ENCODE data around the gene CRLF3. TPM values are rescaled to one million over a fixed set of nuclear protein-coding genes. Genes with fewer than 3 reads are reported as not detected.

Gene CRLF3, protein sequence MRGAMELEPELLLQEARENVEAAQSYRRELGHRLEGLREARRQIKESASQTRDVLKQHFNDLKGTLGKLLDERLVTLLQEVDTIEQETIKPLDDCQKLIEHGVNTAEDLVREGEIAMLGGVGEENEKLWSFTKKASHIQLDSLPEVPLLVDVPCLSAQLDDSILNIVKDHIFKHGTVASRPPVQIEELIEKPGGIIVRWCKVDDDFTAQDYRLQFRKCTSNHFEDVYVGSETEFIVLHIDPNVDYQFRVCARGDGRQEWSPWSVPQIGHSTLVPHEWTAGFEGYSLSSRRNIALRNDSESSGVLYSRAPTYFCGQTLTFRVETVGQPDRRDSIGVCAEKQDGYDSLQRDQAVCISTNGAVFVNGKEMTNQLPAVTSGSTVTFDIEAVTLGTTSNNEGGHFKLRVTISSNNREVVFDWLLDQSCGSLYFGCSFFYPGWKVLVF
- polyA plus RNA-seq (2013, experiment 1 of 2), result 11.6 TPM
- 11.9 TPM for polyA plus RNA-seq (2013, experiment 2 of 2)

GRCh38 chr17:30824356-30825145, at the start of gene CRLF3:
Gene CRLF3, minus strand, starts transcription at chr17:30824692. Its CDS starts 41 bp downstream, at chr17:30824651.
- no peak within 1 kb of the TSS for H4K91ac ChIP-seq (ENCODE audit: low read depth, low read length, poor library complexity)
- no CpG with 5 or more reads among the region's 75 CpGs for WGBS, 2 donors (ENCODE audit: extremely low coverage in 2 of 2, insufficient read length in 2 of 2, insufficient replicate concordance in 1 of 2)
- peak within 1 kb of the TSS; percentile 24 for H2AK5ac ChIP-seq (ENCODE audit: low read depth, low read length)
- peak; percentile 88 for DNase-seq (ENCODE audit: low spot score)
- no peak within 1 kb of the TSS for H2BK120ac ChIP-seq (ENCODE audit: low read depth, low read length)
- H3K4me3 ChIP-seq (ENCODE audit: low read length in 2 of 2), result peak within 1 kb of the TSS; percentile 87 to 96
- no peak within 1 kb of the TSS for H3K4ac ChIP-seq (ENCODE audit: low read length)
- peak within 1 kb of the TSS; percentile 94 for H2BK15ac ChIP-seq (ENCODE audit: low read length)
- H3K9me3 ChIP-seq (replicated peaks in 1 of 2; ENCODE audit: control insufficient read depth in 2 of 2, insufficient read depth in 1 of 2, low read depth in 1 of 2, low read length in 2 of 2), result no peaks in the 10 kb centered on the region
- H3K9ac ChIP-seq (ENCODE audit: low read depth, low read length, poor library complexity), result peak within 1 kb of the TSS; percentile 99
- H3K36me3 ChIP-seq (replicated peaks in 1 of 2; ENCODE audit: control insufficient read depth in 2 of 2, insufficient read depth in 2 of 2, low read length in 2 of 2), result peaks cover 0 to 1% of the 10 kb centered on the region in 2 donors
- peaks cover 2% of the 10 kb centered on the region for H3K79me1 ChIP-seq (ENCODE audit: low read depth, low read length)
- H2AFZ ChIP-seq (ENCODE audit: low read length), result peak within 1 kb of the TSS; percentile 99
- H3K23ac ChIP-seq (ENCODE audit: low read depth, low read length, poor library complexity), result peak within 1 kb of the TSS; percentile 100
- peak within 1 kb of the TSS; percentile 97 for H3K18ac ChIP-seq (ENCODE audit: low read length)
- peak within 1 kb of the TSS; percentile 60 for H3K4me2 ChIP-seq (ENCODE audit: insufficient read depth, low read length, poor library complexity, severe bottlenecking)
- peak within 1 kb of the TSS; percentile 96 for H3K27ac ChIP-seq (replicated peaks; ENCODE audit: low read length)
- H4K8ac ChIP-seq (ENCODE audit: low read depth, low read length), result peak within 1 kb of the TSS; percentile 65
- peaks cover 3 to 5% of the 10 kb centered on the region in 2 donors for H3K4me1 ChIP-seq (ENCODE audit: control insufficient read depth in 2 of 2, insufficient read depth in 1 of 2, low read depth in 1 of 2, low read length in 2 of 2)
- peak within 1 kb of the TSS; percentile 99 for H3K14ac ChIP-seq (ENCODE audit: low read length)
- H2BK5ac ChIP-seq (ENCODE audit: low read length), result peak within 1 kb of the TSS; percentile 82
- no peaks in the 10 kb centered on the region for H3K27me3 ChIP-seq (ENCODE audit: control insufficient read depth in 3 of 3, insufficient read depth in 3 of 3, low read depth in 1 of 3, low read length in 3 of 3)
- H2BK12ac ChIP-seq (ENCODE audit: low read length), result no peak within 1 kb of the TSS

GRCh38 chr17:30869005-30869404, 44.5 kb upstream of the CRLF3 start:
- H2AK5ac ChIP-seq (ENCODE audit: low read depth, low read length), result no peak overlapping the region
- H2BK12ac ChIP-seq (ENCODE audit: low read length), result no peak overlapping the region
- no peaks in the 10 kb centered on the region for H3K4me1 ChIP-seq (ENCODE audit: control insufficient read depth in 2 of 2, insufficient read depth in 1 of 2, low read depth in 1 of 2, low read length in 2 of 2)
- H3K27me3 ChIP-seq (ENCODE audit: control insufficient read depth in 3 of 3, insufficient read depth in 3 of 3, low read depth in 1 of 3, low read length in 3 of 3), result no peaks in the 10 kb centered on the region
- H3K4me2 ChIP-seq (ENCODE audit: insufficient read depth, low read length, poor library complexity, severe bottlenecking), result no peak overlapping the region
- no peak overlapping the region for H3K4ac ChIP-seq (ENCODE audit: low read length)
- no CpG with 5 or more reads among the region's 6 CpGs for WGBS, 2 donors (ENCODE audit: extremely low coverage in 2 of 2, insufficient read length in 2 of 2, insufficient replicate concordance in 1 of 2)
- H3K79me1 ChIP-seq (ENCODE audit: low read depth, low read length), result no peaks in the 10 kb centered on the region
- no peak overlapping the region for H2BK5ac ChIP-seq (ENCODE audit: low read length)
- no peak overlapping the region for H3K18ac ChIP-seq (ENCODE audit: low read length)
- peaks cover 18 to 95% of the 10 kb centered on the region in 2 donors for H3K36me3 ChIP-seq (replicated peaks in 1 of 2; ENCODE audit: control insufficient read depth in 2 of 2, insufficient read depth in 2 of 2, low read length in 2 of 2)
- no peak overlapping the region for H3K14ac ChIP-seq (ENCODE audit: low read length)
- no peak overlapping the region for H3K4me3 ChIP-seq (ENCODE audit: low read length in 2 of 2)
- no peak overlapping the region for H2BK120ac ChIP-seq (ENCODE audit: low read depth, low read length)
- H3K9me3 ChIP-seq (replicated peaks in 1 of 2; ENCODE audit: control insufficient read depth in 2 of 2, insufficient read depth in 1 of 2, low read depth in 1 of 2, low read length in 2 of 2), result no peaks in the 10 kb centered on the region
- no peak overlapping the region for H2AFZ ChIP-seq (ENCODE audit: low read length)
- DNase-seq (ENCODE audit: low spot score), result no peak
- H3K27ac ChIP-seq (replicated peaks; ENCODE audit: low read length), result no peak overlapping the region
- H4K8ac ChIP-seq (ENCODE audit: low read depth, low read length), result no peak overlapping the region
- no peak overlapping the region for H3K9ac ChIP-seq (ENCODE audit: low read depth, low read length, poor library complexity)
- H2BK15ac ChIP-seq (ENCODE audit: low read length), result no peak overlapping the region
- no peak overlapping the region for H4K91ac ChIP-seq (ENCODE audit: low read depth, low read length, poor library complexity)
- no peak overlapping the region for H3K23ac ChIP-seq (ENCODE audit: low read depth, low read length, poor library complexity)

DNA sequence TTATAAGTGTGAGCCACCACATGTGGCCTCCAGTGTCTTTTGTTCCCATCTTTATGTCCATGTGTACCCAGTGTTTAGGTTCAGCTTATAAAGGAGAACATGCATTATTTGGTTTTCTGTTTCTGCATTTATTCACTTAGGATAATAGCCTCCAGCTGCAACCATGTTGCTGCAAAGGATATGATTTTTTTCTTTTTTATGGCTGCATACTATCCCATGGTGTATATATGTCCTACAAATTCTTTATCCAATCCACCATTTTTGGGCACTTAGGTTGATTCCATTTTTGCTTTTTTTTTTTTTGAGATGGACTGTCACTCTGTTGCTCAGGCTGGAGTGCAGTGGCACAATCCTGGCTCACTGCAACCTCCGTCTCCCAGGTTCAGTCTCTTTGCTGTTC, 40.1 kb upstream of the CRLF3 start:
- WGBS, 2 donors (ENCODE audit: extremely low coverage in 2 of 2, insufficient read length in 2 of 2, insufficient replicate concordance in 1 of 2), result no CpG with 5 or more reads among the region's 1 CpG
- H3K14ac ChIP-seq (ENCODE audit: low read length), result no peak overlapping the region

More for the DNA sequence above, 40.1 kb upstream of the CRLF3 start:
- Histone ChIP-seq H3K9me3 (replicated peaks in 1 of 2; ENCODE audit: control insufficient read depth in 2 of 2, insufficient read depth in 1 of 2, low read depth in 1 of 2, low read length in 2 of 2) (no peaks in the 10 kb centered on the region), H4K8ac (ENCODE audit: low read depth, low read length) (no peak overlapping the region), H3K27ac (replicated peaks; ENCODE audit: low read length) (no peak overlapping the region), H3K4me1 (ENCODE audit: control insufficient read depth in 2 of 2, insufficient read depth in 1 of 2, low read depth in 1 of 2, low read length in 2 of 2) (no peaks in the 10 kb centered on the region), H3K18ac (ENCODE audit: low read length) (no peak overlapping the region), H3K36me3 (replicated peaks in 1 of 2; ENCODE audit: control insufficient read depth in 2 of 2, insufficient read depth in 2 of 2, low read length in 2 of 2) (peaks cover 19 to 92% of the 10 kb centered on the region in 2 donors), H2AK5ac (ENCODE audit: low read depth, low read length) (no peak overlapping the region), H2BK5ac (ENCODE audit: low read length) (no peak overlapping the region), H3K27me3 (ENCODE audit: control insufficient read depth in 3 of 3, insufficient read depth in 3 of 3, low read depth in 1 of 3, low read length in 3 of 3) (no peaks in the 10 kb centered on the region), H3K9ac (ENCODE audit: low read depth, low read length, poor library complexity) (no peak overlapping the region), H2BK12ac (ENCODE audit: low read length) (no peak overlapping the region), H3K23ac (ENCODE audit: low read depth, low read length, poor library complexity) (no peak overlapping the region), H2BK120ac (ENCODE audit: low read depth, low read length) (no peak overlapping the region), H3K4me3 (ENCODE audit: low read length in 2 of 2) (no peak overlapping the region), H3K4me2 (ENCODE audit: insufficient read depth, low read length, poor library complexity, severe bottlenecking) (no peak overlapping the region), H2BK15ac (ENCODE audit: low read length) (no peak overlapping the region), H3K79me1 (ENCODE audit: low read depth, low read length) (no peaks in the 10 kb centered on the region), H2AFZ (ENCODE audit: low read length) (no peak overlapping the region), H3K4ac (ENCODE audit: low read length) (no peak overlapping the region), H4K91ac (ENCODE audit: low read depth, low read length, poor library complexity) (no peak overlapping the region)
- DNase-seq (ENCODE audit: low spot score), result no peak

Data from neuronal stem cell (in vitro differentiated cells).